Stimulated activated CD8-positive, alpha-beta memory T cell treated with anti-CD3 and anti-CD28 coated beads, Interleukin-15, amount 100 ng/mL, for 4 hours (primary cell): ENCODE measurements around the gene PDXP.
A peak's percentile ranks its signal among the peaks of the same experiment; 100 is the strongest.
"Not testable (repeated sequence)": the region's sequence is repeated elsewhere in the genome, so short reads cannot be mapped to it uniquely, and the experiment has no call there.

Experiments used
- DNase-seq, 2 donors: peaks; one replicate each; pipeline ENCODE4 v3.0.0-alpha.2; 2020; ENCODE audit warnings: low read depth in 2 of 2

The PDXP gene

DNA sequence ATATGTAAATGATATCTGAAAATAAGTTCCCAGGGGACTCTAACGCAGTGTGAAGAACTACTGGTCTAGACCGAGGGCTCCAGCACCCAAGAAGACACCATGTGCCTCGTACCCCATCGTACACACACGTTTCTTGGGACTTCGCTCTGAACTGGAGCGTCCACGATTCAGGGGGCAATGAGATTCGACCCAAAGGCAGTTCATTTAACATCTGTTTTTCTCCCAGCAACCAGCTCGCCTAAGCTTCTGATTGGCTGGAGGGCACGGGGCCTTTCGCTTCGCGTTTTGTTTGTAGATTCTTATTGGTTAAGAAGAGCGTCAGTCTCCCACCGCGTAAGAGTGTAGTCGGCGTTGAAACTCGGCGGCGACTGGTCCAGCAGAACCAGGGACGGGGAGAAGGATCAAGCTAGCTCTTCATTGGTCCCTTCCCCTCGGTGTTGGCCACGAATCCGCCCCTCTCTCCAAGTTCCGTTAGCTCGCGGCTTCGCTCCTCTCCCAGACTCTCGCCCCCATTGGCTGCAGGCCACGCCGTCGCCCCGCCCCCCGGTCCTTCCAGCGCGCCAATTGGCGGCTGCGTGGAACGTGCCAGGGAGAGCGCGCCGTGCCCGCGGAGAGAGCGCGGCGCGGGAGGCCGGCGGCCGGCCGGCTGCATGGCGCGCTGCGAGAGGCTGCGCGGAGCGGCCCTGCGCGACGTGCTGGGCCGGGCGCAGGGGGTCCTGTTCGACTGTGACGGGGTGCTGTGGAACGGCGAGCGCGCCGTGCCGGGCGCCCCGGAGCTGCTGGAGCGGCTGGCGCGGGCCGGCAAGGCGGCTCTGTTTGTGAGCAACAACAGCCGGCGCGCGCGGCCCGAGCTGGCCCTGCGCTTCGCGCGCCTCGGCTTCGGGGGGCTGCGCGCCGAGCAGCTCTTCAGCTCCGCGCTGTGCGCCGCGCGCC lies at the start of gene PDXP:
Gene PDXP, plus strand, starts transcription at position 591 of the 933 bp plus-strand sequence. Its CDS starts 60 bp downstream, at position 651.
- DNase-seq = peak; percentile 97

- DNase-seq = no peak
These were observed 49.0 kb upstream of the PDXP start for GRCh38 chr22:37609240-37610152.

GRCh38 chr22:37610153-37610475 lies 48.4 kb upstream of the PDXP start:
- not testable (repeated sequence) for DNase-seq

DNA sequence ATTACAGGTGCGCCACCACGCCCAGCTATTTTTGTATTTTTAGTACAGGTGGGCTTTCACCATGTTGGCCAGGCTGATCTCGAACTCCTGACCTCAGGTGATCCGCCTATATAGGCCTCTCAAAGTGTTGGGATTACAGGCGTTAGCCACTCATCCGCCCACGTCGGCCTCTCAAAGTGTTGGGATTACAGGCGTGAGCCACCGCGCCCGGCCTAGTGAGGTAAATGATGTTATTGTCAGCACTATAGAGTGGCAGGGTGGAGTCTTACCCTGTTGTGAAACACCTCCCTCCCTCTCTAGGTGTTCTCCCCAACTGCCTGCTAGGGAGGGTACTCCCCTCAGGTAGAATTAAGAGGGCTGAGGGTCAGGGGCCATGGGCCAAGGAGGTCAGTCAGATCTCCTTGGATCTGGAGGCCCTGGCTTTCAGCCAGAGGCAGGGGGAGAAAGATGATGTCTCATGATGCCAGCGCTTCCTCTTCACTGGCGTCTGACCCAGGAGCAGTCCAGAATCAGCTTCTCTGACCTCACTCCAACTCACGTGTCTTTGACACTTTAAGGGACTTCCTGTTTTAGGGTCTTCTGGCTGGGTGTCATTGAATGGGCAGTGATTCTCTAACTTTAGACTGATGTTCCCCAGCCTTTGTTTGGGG lies 47.9 kb upstream of the PDXP start:
- no peak for DNase-seq

- DNase-seq = no peak
These were observed 47.3 kb upstream of the PDXP start for GRCh38 chr22:37611207-37611606.

DNA sequence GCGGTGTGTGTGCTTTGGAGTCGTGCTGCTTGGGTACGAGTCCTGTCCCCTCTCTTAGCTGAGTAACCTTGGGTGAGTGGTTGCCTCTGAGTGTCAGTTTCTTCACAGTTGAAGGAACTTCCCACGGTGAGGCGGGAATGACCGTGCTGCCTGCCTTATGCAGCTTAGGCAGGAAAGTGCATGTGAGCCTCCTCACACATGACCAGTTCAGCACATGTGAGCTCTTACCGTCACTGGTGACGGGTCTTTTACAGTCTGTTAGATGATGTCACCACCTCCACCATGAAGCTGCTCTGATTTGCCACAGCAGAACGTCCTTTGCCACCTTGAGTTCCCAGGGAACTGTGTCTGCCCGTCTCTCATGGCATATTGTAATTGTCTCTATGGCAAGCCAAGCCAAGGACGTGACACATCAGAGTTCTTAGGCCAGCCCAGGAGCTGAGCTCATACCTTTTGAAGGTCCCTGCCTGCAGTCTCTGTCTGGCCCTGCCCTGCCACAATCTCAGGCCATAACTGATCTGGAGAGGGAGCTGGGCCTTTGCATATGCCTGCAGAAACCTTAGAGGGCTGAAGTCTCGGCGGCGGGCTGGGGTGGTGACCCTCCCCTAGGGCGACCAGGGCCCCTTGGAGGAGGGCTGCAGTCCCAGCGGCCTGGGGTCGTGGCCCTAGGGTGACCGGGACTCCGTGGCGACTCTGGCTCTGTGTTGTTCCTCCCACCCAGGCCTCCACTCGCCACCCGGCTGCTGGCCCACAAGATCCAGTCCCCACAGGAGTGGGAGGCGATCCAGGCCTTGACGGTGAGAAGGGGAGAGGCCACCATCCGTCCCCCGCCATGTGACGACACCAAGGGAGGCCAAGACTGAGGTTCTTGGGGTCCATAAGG lies 42.1 kb upstream of the PDXP start:
- no peak for DNase-seq

DNA sequence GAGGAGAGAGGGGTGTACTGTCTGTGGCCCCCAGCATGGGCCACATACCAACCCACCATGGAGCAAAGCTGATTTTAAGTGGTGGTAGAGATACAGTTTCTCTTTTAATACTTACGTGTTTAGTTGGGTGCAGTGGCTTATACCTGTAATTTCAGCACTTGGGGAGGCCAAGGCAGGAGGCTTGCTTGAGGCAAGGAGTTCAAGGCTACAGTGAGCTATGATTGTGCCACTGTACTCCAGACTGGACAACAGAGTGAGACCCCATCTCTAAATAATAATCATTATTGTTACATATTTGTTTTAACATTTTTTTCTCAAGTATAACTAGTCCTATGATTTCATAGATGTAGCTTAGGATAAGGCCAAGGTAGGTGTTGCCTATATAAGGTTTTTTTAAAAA lies 41.1 kb upstream of the PDXP start:
- no peak for DNase-seq

- no peak for DNase-seq
These were observed 40.4 kb upstream of the PDXP start for GRCh38 chr22:37618072-37618656.

- DNase-seq = no peak
These were observed 39.8 kb upstream of the PDXP start for GRCh38 chr22:37618674-37619073.

- no peak for DNase-seq
These were observed 38.5 kb upstream of the PDXP start for GRCh38 chr22:37619991-37620390.

DNA sequence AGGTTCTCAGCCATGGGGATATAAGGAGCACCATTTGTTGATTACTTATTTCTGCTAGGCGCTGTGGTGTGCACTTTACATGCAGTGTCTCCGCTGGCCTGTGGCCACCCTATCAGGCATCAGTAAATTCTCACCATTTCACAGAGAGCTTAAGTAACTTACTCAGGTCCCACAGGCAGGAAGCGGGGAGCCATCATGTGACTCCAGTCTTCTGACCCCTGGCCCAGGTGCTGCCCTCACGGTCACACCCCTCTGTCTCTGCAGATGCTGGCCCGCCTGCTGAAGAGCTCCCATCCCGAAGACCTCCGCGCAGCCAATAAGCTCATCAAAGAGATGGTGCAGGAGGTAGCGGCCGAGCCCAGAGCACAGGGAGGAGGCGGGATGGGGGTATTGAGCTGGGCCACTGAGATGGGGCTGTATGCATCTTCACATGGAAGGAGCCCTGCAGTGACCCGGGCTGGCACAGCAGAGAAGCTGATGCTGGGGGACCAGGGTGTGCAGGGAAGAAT lies 37.1 kb upstream of the PDXP start:
- DNase-seq = no peak

- DNase-seq = no peak
These were observed 35.2 kb upstream of the PDXP start for GRCh38 chr22:37623075-37624016.

DNA sequence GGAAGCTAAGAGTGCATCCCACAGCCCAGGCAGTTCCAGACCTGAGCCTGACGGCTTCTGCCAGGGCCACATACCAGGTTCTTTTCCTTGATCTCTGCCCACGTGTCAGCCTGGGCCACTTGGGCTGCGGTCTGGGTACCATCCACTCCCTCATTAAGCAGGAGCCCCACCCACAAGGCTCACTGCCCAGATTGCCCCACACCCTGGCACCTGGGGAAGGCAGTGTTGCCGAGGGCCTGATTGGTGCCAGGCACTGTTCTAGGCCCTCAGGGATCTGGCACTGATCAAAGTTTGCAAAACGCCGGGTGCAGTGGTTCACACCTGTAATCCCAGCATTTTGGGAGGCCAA lies 34.5 kb upstream of the PDXP start:
- DNase-seq = no peak

DNA sequence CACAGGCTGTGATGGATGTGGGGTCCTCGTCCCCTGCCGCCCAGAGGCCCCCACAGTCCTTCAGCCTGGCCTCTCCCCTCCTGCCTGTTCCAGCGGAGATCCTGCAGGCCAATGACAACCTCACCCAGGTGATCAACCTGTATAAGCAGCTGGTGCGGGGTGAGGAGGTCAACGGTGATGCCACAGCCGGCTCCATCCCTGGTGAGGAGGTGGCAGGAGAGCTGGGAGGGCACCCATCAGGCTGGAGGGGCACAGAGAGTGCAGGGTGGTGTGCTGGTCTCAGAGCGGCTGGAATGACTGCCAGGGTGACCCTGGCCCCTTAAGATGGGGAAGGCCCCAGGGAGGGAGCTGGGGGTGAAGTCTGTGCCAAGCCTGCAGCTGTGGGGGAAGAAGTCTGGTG lies 33.6 kb upstream of the PDXP start:
- DNase-seq = no peak

DNA sequence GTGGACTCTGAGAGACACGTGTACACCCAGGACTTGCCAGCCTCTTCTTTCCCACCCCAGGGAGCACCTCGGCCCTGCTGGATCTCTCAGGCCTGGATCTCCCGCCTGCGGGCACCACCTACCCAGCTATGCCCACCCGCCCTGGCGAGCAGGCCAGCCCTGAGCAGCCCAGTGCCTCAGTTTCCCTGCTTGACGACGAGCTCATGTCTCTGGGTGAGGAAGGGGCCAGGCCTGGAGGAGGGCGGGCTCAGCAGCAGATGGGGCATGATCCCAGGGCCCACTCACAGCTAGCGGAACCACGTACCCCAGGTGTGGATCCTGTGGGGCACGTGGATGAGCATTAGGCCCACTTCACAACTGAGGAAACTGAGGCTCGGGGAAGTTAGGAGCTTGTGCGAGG lies 32.8 kb upstream of the PDXP start:
- no peak for DNase-seq

DNA sequence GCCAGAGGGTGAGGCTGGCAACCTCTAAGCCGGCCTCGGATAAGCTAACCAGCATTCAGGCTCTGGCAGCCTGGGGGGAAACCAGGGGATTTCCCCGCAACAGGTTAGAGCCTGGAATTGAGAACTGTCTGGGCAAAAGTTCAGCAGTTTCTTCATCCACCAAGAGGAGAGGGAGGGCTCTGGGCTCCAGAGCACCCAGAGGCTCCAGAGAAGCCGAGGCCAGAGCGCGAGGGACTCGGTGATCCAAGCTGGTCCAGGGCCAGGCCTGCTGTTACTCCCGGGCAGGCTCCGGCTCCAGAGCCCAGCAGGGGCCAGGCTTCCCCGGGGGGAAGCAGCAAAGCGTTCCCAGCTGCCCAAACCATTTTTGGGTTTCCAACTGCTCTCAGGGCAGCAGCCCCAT lies 32.4 kb upstream of the PDXP start:
- no peak for DNase-seq

- DNase-seq = no peak
These were observed 31.9 kb upstream of the PDXP start for GRCh38 chr22:37626556-37627075.

DNA sequence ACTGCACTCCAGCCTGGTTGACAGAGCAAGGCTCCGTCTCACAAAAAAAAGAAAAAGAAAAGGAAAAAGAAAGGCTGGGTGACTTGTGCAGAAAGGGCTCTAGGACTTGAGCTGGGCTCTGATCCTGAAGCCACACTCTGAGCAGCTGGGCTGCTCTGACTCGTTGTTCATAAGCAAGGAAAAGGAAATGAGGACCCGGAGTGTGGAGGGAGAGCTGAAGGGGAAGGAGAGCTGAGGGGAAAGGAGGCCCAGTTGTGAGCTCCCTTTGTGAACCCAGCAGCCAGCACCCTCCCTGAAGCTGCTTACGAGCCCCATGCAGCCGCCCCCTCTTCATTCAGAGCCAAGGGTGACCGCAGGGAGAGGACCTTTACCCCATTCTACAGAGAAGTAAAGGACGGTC lies 31.4 kb upstream of the PDXP start:
- no peak for DNase-seq

DNA sequence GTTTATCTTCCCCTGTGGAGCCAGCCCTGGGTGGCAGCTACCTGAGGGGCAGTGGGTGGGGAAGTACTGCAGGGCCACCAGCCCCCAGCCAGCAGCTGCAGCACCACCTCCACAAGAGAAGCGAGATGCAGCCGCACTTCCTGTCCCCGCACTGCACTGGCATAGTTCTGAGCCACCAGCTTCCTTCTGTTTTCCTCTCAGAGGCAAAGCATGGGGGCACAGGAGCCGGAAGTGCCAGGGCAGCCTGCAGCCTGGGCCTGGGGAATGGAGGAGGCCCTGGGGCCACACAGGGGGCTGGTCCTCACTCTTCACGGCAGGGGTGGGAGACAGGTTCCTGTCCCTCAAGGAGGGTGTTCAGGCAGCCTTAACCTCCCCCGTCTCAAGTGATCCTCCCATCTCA lies 31.0 kb upstream of the PDXP start:
- no peak for DNase-seq
